Ovary (tissue), 9 donors: ENCODE measurements around the gene CKAP4. TPM values are rescaled to one million over a fixed set of nuclear protein-coding genes. Genes with fewer than 3 reads are reported as not detected.

Source experiments
- DNase-seq, 5 donors: peaks; one replicate each; pipeline ENCODE4 v3.0.0-alpha.2; 2019 to 2020
- H3K27ac ChIP-seq, 2 donors: fragments of 200-600 bp; one replicate each; pipeline versions ENCODE4 v1.5.1 to v1.8.0; 2019 to 2022
- H3K27me3 ChIP-seq: fragments of 200-600 bp; one replicate; pipeline ENCODE4 v1.8.0; 2022
- H3K36me3 ChIP-seq: fragments of 200-600 bp; sonication (generic); one replicate; pipeline ENCODE4 v1.5.1; 2019
- H3K4me1 ChIP-seq: one replicate; pipeline ENCODE4 v1.8.1; 2013; ENCODE audit warnings: mild to moderate bottlenecking, moderate library complexity; ENCODE audit not compliant: insufficient read depth
- H3K4me3 ChIP-seq: fragments of 200-600 bp; sonication (generic); one replicate; pipeline ENCODE4 v1.5.1; 2017
- H3K9me3 ChIP-seq, 2 donors: fragments of 200-600 bp in 1 of 2; sonication (generic) in 1 of 2; one replicate each; pipeline versions ENCODE4 v1.5.1 to v1.8.1; 2013 to 2019; ENCODE audit warnings: mild to moderate bottlenecking in 1 of 2, moderate library complexity in 1 of 2
- CTCF ChIP-seq, 3 donors: fragments of 450-650 bp in 2 of 3; fragments of 200-600 bp in 1 of 3; IDR thresholded peaks; one replicate each; pipeline versions ENCODE4 v1.5.1 to v1.8.0; 2016 to 2022; ENCODE audit warnings: antibody characterized with exemption in 3 of 3, mild to moderate bottlenecking in 1 of 3
- EP300 ChIP-seq: sonication (generic); formaldehyde crosslinking; IDR thresholded peaks from one replicate; pipeline ENCODE4 v1.6.1; 2017; ENCODE audit warnings: antibody characterized with exemption
- POLR2A ChIP-seq: fragments of 450-650 bp; IDR thresholded peaks from one replicate; pipeline ENCODE4 v1.6.1; 2017; ENCODE audit warnings: antibody characterized with exemption, mild to moderate bottlenecking, moderate library complexity
- WGBS, 3 donors: extraction: QIAGEN DNeasy Blood & Tissue Kit in 1 of 3; methylation state at CpG; one replicate each; pipeline versions ENCODE4 v1.1.5 to v1.1.7; 2013 to 2017; 5-methylcytosine and 5-hydroxymethylcytosine counted together
- intact Hi-C, 4 donors: fragments of 100-400 bp; cut with DNase I; formaldehyde crosslinking; loops; one replicate each; pipeline versions ENCODE4 v1.11.0 to v1.15.1; 2022 to 2023
- polyA plus RNA-seq, 2 donors: library from polyadenylated mRNA; stranded (reverse); fragments of 200-250 nt in 1 of 2; fragments of 350-450 nt in 1 of 2; fragmentation: Illumina TruSeq in 1 of 2; extraction: RNeasy Lipid Tissue Mini Kit (QIAGEN cat#74804) in 1 of 2; gene quantifications; one replicate each; pipeline ENCODE4 v1.2.3, GENCODE V29; 2013 to 2014
- total RNA-seq, 7 donors: library from RNA; depleted of rRNA in 2 of 7; stranded (reverse); fragments of >200 nt in 2 of 7; fragmentation: NEBNext Ultra II Directional in 3 of 7; extraction: Animal tissue kit (Norgen Biotek cat#: 25700) in 3 of 7; gene quantifications; one replicate each; pipeline versions ENCODE4 v1.1.0 to v1.2.4, GENCODE V29; 2016 to 2023
- donor health status: DM: no; HTN: no; CAD: no; lungs with moderate emphysema.
- donor health status: DM: no; HTN: no; CAD: no.
- donor health status: Bipolar disorder and iron deficiency.
- donor health status: DM: yes; HTN: yes; CAD: no.
- donor health status: DM: no; HTN: no; CAD: no.
- donor health status: DM: yes; HTN: yes; CAD: no.

Gene CKAP4
- total and polyA plus RNA-seq, 9 donors = 26.4 to 87.4 (median 55.4) TPM

- TF ChIP-seq CTCF (IDR thresholded peaks at IDR 0.05) = no peak
- TF ChIP-seq POLR2A = no peak
- no peak for TF ChIP-seq EP300
- intact Hi-C loops = loop anchor here in 3 of 4 donors (5.0 to 10.0 kb wide), 2 partner anchors 53 to 855 kb away; no protein-coding TSS in a partner anchor
- WGBS, 3 donors = 72 to 80% (median 73%) methylated on average over 4 of the region's 4 CpGs
Observed at GRCh38 chr12:106280106-106280505, 32.3 kb upstream of the CKAP4 start.

GRCh38 chr12:106276032-106276740 is 28.4 kb upstream of the CKAP4 start:
- no peak for TF ChIP-seq POLR2A
- no peak for TF ChIP-seq CTCF (IDR thresholded peaks at IDR 0.05)
- TF ChIP-seq EP300 = no peak
- intact Hi-C loops = no loop called here
- H3K27ac ChIP-seq = no peak overlapping the region
- 81 to 96% (median 93%) methylated on average over 4 of the region's 4 CpGs for WGBS, 3 donors
- no peak overlapping the region for H3K4me3 ChIP-seq
- no peak for DNase-seq
- H3K36me3 ChIP-seq = no peaks in the 10 kb centered on the region
- no peaks in the 10 kb centered on the region for H3K4me1 ChIP-seq
- H3K27me3 ChIP-seq = no peaks in the 10 kb centered on the region
- no peaks in the 10 kb centered on the region for H3K9me3 ChIP-seq

More at GRCh38 chr12:106280106-106280505, 32.3 kb upstream of the CKAP4 start:
- H3K27me3 ChIP-seq = no peaks in the 10 kb centered on the region
- H3K36me3 ChIP-seq = no peaks in the 10 kb centered on the region
- no peaks in the 10 kb centered on the region for H3K9me3 ChIP-seq
- H3K27ac ChIP-seq = no peak overlapping the region
- no peak for DNase-seq
- no peak overlapping the region for H3K4me3 ChIP-seq
- no peaks in the 10 kb centered on the region for H3K4me1 ChIP-seq

GRCh38 chr12:106275458-106275857 is 27.6 kb upstream of the CKAP4 start:
- Histone ChIP-seq H3K9me3 (no peaks in the 10 kb centered on the region), H3K4me3 (no peak overlapping the region), H3K4me1 (no peaks in the 10 kb centered on the region), H3K36me3 (no peaks in the 10 kb centered on the region), H3K27ac (no peak overlapping the region), H3K27me3 (no peaks in the 10 kb centered on the region)
- TF ChIP-seq CTCF (IDR thresholded peaks at IDR 0.05) (no peak), POLR2A (no peak), EP300 (no peak)
- DNase-seq = no peak
- intact Hi-C loops = no loop called here
- 78 to 84% (median 80%) methylated on average over 9 of the region's 9 CpGs for WGBS, 3 donors

- Histone ChIP-seq H3K36me3 (no peaks in the 10 kb centered on the region), H3K27me3 (no peaks in the 10 kb centered on the region), H3K9me3 (no peaks in the 10 kb centered on the region), H3K4me1 (no peaks in the 10 kb centered on the region), H3K27ac (no peak overlapping the region), H3K4me3 (no peak overlapping the region)
- TF ChIP-seq POLR2A (no peak), CTCF (IDR thresholded peaks at IDR 0.05) (no peak), EP300 (no peak)
- DNase-seq = no peak
- WGBS, 3 donors = 63 to 72% (median 69%) methylated on average over 7 of the region's 7 CpGs
- intact Hi-C loops = no loop called here
Observed at GRCh38 chr12:106274575-106275121, 26.8 kb upstream of the CKAP4 start.
